ENCODE data around the gene ATP7B.

ATP7B gene

GRCh38 chr13:52004511-52005170 lies 6.6 kb downstream of the ATP7B start:
- Histone ChIP-seq H3K27ac (replicated peaks) (no peak overlapping the region), H3K27me3 (ENCODE audit: insufficient read depth, poor library complexity, severe bottlenecking) (peaks cover 41% of the 10 kb centered on the region), H3K4me3 (replicated peaks; ENCODE audit: insufficient read depth, low read length) (no peak overlapping the region)
- no peak for DNase-seq (ENCODE audit: low read depth in 1 of 2, low spot score in 1 of 2)
- TF ChIP-seq POLR2AphosphoS5 (IDR thresholded peaks at IDR 0.05; ENCODE audit: low read depth), result no peak
- no peak for TF ChIP-seq CTCF (IDR thresholded peaks at IDR 0.05; ENCODE audit: insufficient read depth, low read length)
- TF ChIP-seq GABPA (IDR thresholded peaks at IDR 0.05; ENCODE audit: low read depth), result no peak
- TF ChIP-seq REST (IDR thresholded peaks at IDR 0.05; ENCODE audit: insufficient replicate concordance, low read depth), result no peak
- no peak for TF ChIP-seq SPI1 (IDR thresholded peaks at IDR 0.05; ENCODE audit: borderline replicate concordance, low read depth)

GRCh38 chr13:52003541-52003940 lies 7.7 kb downstream of the ATP7B start:
- no peak overlapping the region for H3K4me3 ChIP-seq (replicated peaks; ENCODE audit: insufficient read depth, low read length)
- no peak overlapping the region for H3K27ac ChIP-seq (replicated peaks)
- TF ChIP-seq CTCF (IDR thresholded peaks at IDR 0.05; ENCODE audit: insufficient read depth, low read length) (no peak), SPI1 (IDR thresholded peaks at IDR 0.05; ENCODE audit: borderline replicate concordance, low read depth) (no peak), REST (IDR thresholded peaks at IDR 0.05; ENCODE audit: insufficient replicate concordance, low read depth) (no peak), POLR2AphosphoS5 (IDR thresholded peaks at IDR 0.05; ENCODE audit: low read depth) (no peak), GABPA (IDR thresholded peaks at IDR 0.05; ENCODE audit: low read depth) (no peak)
- no peak for DNase-seq (ENCODE audit: low read depth in 1 of 2, low spot score in 1 of 2)
- peaks cover 30% of the 10 kb centered on the region for H3K27me3 ChIP-seq (ENCODE audit: insufficient read depth, poor library complexity, severe bottlenecking)

- no peak for DNase-seq (ENCODE audit: low read depth in 1 of 2, low spot score in 1 of 2)
- Histone ChIP-seq H3K4me3 (replicated peaks; ENCODE audit: insufficient read depth, low read length) (no peak overlapping the region), H3K27me3 (ENCODE audit: insufficient read depth, poor library complexity, severe bottlenecking) (peaks cover 20% of the 10 kb centered on the region), H3K27ac (replicated peaks) (no peak overlapping the region)
- TF ChIP-seq CTCF (IDR thresholded peaks at IDR 0.05; ENCODE audit: insufficient read depth, low read length), result no peak
- TF ChIP-seq REST (IDR thresholded peaks at IDR 0.05; ENCODE audit: insufficient replicate concordance, low read depth), result no peak
- no peak for TF ChIP-seq POLR2AphosphoS5 (IDR thresholded peaks at IDR 0.05; ENCODE audit: low read depth)
- TF ChIP-seq SPI1 (IDR thresholded peaks at IDR 0.05; ENCODE audit: borderline replicate concordance, low read depth), result no peak
- TF ChIP-seq GABPA (IDR thresholded peaks at IDR 0.05; ENCODE audit: low read depth), result no peak
These were observed 8.9 kb downstream of the ATP7B start for GRCh38 chr13:52002361-52002760.
